ENCODE results near the gene WDR91. TPM values are rescaled to one million over a fixed set of nuclear protein-coding genes. Genes with fewer than 3 reads are reported as not detected.
A peak's percentile ranks its signal among the peaks of the same experiment; 100 is the strongest.

The WDR91 gene
- total and polyA plus RNA-seq, 8 donors, result 6.3 to 79.4 (median 15.5) TPM

GRCh38 chr7:135186261-135186540, 25.1 kb downstream of the WDR91 start:
- H3K4me1 ChIP-seq, result peaks cover 5 to 18% (median 14%) of the 10 kb centered on the region in 4 donors
- TF ChIP-seq CTCF (IDR thresholded peaks at IDR 0.05) (no peak), EP300 (IDR thresholded peaks at IDR 0.05) (no peak), POLR2AphosphoS5 (IDR thresholded peaks at IDR 0.05) (no peak), POLR2A (IDR thresholded peaks at IDR 0.05) (no peak)
- no peak overlapping the region for H3K27ac ChIP-seq
- intact Hi-C loops (cut with DNase I; ENCODE audit: low total_unique reads), result no loop called here
- 83 to 100% (median 98%) methylated on average over 2 to 3 of the region's 3 CpGs for WGBS, 5 donors
- peaks cover 8 to 27% (median 16%) of the 10 kb centered on the region in 4 donors for H3K9me3 ChIP-seq
- H3K27me3 ChIP-seq, result no peaks in the 10 kb centered on the region
- H3K4me3 ChIP-seq, result no peak overlapping the region
- peaks cover 51 to 97% (median 93%) of the 10 kb centered on the region in 4 donors for H3K36me3 ChIP-seq
- no peak for DNase-seq

GRCh38 chr7:135185471-135186260, 25.7 kb downstream of the WDR91 start:
- H3K27me3 ChIP-seq, result no peaks in the 10 kb centered on the region
- peaks cover 5 to 18% (median 14%) of the 10 kb centered on the region in 4 donors for H3K4me1 ChIP-seq
- WGBS, 5 donors, result 85 to 92% (median 88%) methylated on average over 6 to 7 of the region's 7 CpGs
- H3K27ac ChIP-seq, result no peak overlapping the region
- H3K4me3 ChIP-seq, result no peak overlapping the region
- DNase-seq, result peak in 1 of 2 donors; percentile 23
- intact Hi-C loops (cut with DNase I; ENCODE audit: low total_unique reads), result no loop called here
- peaks cover 13 to 32% (median 21%) of the 10 kb centered on the region in 4 donors for H3K9me3 ChIP-seq
- TF ChIP-seq POLR2AphosphoS5 (IDR thresholded peaks at IDR 0.05), result no peak
- no peak for TF ChIP-seq CTCF (IDR thresholded peaks at IDR 0.05)
- no peak for TF ChIP-seq POLR2A (IDR thresholded peaks at IDR 0.05)
- peaks cover 51 to 97% (median 91%) of the 10 kb centered on the region in 4 donors for H3K36me3 ChIP-seq

- Histone ChIP-seq H3K36me3 (peaks cover 51 to 94% (median 83%) of the 10 kb centered on the region in 4 donors), H3K27ac (no peak overlapping the region), H3K9me3 (peaks cover 18 to 45% (median 26%) of the 10 kb centered on the region in 4 donors), H3K27me3 (no peaks in the 10 kb centered on the region), H3K4me1 (peaks cover 4 to 18% (median 6%) of the 10 kb centered on the region in 4 donors), H3K4me3 (no peak overlapping the region)
- intact Hi-C loops (cut with DNase I; ENCODE audit: low total_unique reads), result no loop called here
- TF ChIP-seq POLR2A (IDR thresholded peaks at IDR 0.05) (no peak), EP300 (IDR thresholded peaks at IDR 0.05) (no peak), POLR2AphosphoS5 (IDR thresholded peaks at IDR 0.05) (no peak), CTCF (IDR thresholded peaks at IDR 0.05) (no peak)
- DNase-seq, result peak in 1 of 2 donors; percentile 24
- 84 to 96% (median 91%) methylated on average over 5 of the region's 5 CpGs for WGBS, 5 donors
These were observed 27.0 kb downstream of the WDR91 start for GRCh38 chr7:135184254-135184841.

- Histone ChIP-seq H3K27ac (no peak overlapping the region), H3K36me3 (peaks cover 42 to 85% (median 74%) of the 10 kb centered on the region in 4 donors), H3K4me3 (no peak overlapping the region), H3K9me3 (peaks cover 18 to 45% (median 26%) of the 10 kb centered on the region in 4 donors), H3K27me3 (no peaks in the 10 kb centered on the region), H3K4me1 (peaks cover 3 to 17% (median 6%) of the 10 kb centered on the region in 4 donors)
- peak in 1 of 2 donors; percentile 15 for DNase-seq
- intact Hi-C loops (cut with DNase I; ENCODE audit: low total_unique reads), result no loop called here
- 95 to 96% (median 96%) methylated on average over 7 of the region's 7 CpGs for WGBS, 5 donors
- TF ChIP-seq POLR2A (IDR thresholded peaks at IDR 0.05), result no peak
- TF ChIP-seq POLR2AphosphoS5 (IDR thresholded peaks at IDR 0.05), result no peak
- TF ChIP-seq EP300 (IDR thresholded peaks at IDR 0.05), result no peak
- no peak for TF ChIP-seq CTCF (IDR thresholded peaks at IDR 0.05)
These were observed 27.8 kb downstream of the WDR91 start for GRCh38 chr7:135183478-135183877.
